HTR-8/SVneo (cell line): ENCODE data around the gene MYBPH.

Experiments used
- DNase-seq: peaks from one replicate; pipeline ENCODE4 v3.0.0; 2011; ENCODE audit warnings: low spot score, mixed read lengths; ENCODE audit not compliant: insufficient read length
- FAIRE-seq: peaks from 2 replicates; lab custom pipeline; 2011; peaks lifted over from hg19 to GRCh38; lab: Jason Lieb, UNC

Gene MYBPH

GRCh38 chr1:203121186-203122015, 54.2 kb downstream of the MYBPH start:
- DNase-seq (no peak), FAIRE-seq (no peak)

- DNase-seq, result no peak
- FAIRE-seq, result no peak
These were observed 55.1 kb downstream of the MYBPH start for GRCh38 chr1:203120325-203121153.
